Stimulated activated CD4-positive, alpha-beta T cell treated with anti-CD3 and anti-CD28 coated beads, Interleukin-2, amount 100 ng/mL, for 48 hours (primary cell): ENCODE data around the gene C1QTNF1.
"Not testable (repeated sequence)": the region's sequence is repeated elsewhere in the genome, so short reads cannot be mapped to it uniquely, and the experiment has no call there.

Source experiments
- DNase-seq, 2 donors: peaks; one replicate each; pipeline ENCODE4 v3.0.0-alpha.2; 2020

C1QTNF1 gene

DNA sequence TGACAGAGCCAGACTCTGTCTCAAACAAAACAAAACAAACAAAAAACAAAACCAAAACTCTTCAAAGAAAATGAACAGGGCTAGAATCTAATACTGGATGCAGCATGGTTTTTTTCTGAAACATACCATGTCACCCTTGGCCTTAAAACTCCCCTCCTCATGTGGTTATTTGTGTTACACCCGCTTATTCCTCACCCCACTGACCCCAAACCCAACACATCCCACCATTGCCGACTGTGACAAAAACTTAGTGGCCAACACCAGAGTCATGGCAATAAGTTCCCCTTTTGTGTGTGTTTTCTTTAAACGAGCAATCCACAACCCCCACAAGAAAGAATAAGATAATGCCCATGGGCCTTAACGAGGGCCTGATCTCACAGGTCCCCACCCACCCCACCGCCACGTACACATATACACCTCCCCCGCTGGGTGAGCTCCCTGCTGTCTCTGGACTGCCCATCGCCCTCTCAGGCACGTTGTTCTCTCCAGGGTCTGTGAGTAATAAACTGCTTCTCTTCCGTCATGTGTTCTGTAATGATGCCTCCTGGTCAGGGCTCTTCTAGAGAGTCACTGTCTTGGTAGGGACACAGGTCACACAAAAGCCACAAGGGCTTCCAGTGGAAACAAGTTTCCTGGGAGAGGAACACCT is 33.9 kb downstream of the C1QTNF1 start:
- DNase-seq: no peak

GRCh38 chr17:79062691-79063090 is 38.7 kb downstream of the C1QTNF1 start:
- DNase-seq: no peak

GRCh38 chr17:79064026-79064425 is 40.1 kb downstream of the C1QTNF1 start:
- DNase-seq: no peak

- peak; percentile 53 to 64 for DNase-seq
Observed at GRCh38 chr17:79065105-79065670, 41.2 kb downstream of the C1QTNF1 start.

- no peak for DNase-seq
Observed at GRCh38 chr17:79066963-79067362, 43.0 kb downstream of the C1QTNF1 start.

GRCh38 chr17:79070266-79070880 is 46.4 kb downstream of the C1QTNF1 start:
- DNase-seq: no peak

DNA sequence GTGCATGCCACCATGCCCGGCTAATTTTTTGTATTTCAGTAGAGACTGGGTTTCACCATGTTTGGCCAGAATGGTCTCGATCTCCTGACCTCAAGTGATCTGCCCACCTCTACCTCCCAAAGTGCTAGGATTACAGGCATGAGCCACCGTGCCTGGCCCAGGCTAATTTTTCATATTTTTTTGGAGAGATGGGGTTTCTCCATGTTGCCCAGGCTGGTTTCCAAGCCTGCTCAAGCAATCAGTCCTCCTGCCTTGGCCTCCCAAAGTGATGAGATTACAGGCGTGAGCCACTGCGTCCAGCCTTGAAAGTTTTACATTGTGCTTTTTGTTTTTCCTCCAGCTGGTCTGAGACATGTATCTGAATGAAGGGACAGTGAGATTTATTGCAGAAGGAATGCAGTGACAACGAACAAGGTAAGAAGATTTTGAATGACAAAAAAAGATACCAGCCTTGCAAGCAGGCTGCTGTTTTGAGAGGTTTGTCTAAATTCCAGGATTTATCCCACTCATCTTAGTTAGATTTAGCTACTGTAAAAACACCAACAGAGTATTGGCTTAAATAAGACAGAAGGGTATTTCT is 47.3 kb downstream of the C1QTNF1 start:
- DNase-seq: no peak

GRCh38 chr17:79072544-79072943 is 48.6 kb downstream of the C1QTNF1 start:
- no peak for DNase-seq

- no peak for DNase-seq
Observed at GRCh38 chr17:79073016-79073705, 49.2 kb downstream of the C1QTNF1 start.

DNA sequence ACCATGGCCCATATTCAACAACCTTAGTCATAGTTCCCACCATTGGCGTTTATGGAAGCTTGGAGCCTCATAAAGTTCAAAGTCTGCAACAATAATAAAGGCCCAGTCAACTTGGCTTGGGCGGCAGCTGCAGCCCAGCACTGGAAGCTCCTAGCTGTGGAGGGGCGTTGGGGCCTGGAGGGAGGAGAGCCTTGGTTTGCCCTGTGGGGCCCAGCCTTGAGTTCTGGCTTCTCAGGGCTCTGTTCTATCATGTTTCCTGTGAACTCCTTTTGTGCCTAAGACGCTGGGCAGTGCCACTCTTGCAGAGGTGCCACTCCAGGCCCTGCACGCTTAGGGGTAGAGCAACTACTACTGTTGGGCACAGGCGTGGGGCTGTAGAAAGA is 49.7 kb downstream of the C1QTNF1 start:
- no peak for DNase-seq

DNA sequence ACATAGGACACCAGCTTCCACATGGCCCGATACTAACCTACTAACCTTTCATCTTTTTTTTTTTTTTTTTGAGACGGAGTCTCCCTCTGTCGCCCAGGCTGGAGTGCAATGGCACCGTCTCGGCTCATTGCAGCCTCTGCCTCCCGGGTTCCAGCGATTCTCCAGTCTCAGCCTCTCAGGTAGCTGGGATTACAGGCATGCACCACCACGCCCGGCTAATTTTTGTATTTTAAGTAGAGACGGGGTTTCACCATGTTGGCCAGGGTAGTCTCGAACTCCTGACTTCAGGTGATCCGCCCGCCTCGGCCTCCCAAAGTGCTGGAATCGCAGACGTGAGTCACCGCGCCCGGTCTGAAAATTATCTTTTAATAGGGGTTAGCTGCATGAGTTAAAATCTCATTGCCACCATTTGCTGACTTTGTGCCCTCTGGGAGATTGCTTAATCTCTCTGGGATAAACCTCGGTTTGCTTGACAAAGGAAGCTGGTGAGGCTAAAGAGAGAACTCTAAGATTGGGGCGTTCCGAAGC is 50.2 kb downstream of the C1QTNF1 start:
- DNase-seq: not testable (repeated sequence)

DNA sequence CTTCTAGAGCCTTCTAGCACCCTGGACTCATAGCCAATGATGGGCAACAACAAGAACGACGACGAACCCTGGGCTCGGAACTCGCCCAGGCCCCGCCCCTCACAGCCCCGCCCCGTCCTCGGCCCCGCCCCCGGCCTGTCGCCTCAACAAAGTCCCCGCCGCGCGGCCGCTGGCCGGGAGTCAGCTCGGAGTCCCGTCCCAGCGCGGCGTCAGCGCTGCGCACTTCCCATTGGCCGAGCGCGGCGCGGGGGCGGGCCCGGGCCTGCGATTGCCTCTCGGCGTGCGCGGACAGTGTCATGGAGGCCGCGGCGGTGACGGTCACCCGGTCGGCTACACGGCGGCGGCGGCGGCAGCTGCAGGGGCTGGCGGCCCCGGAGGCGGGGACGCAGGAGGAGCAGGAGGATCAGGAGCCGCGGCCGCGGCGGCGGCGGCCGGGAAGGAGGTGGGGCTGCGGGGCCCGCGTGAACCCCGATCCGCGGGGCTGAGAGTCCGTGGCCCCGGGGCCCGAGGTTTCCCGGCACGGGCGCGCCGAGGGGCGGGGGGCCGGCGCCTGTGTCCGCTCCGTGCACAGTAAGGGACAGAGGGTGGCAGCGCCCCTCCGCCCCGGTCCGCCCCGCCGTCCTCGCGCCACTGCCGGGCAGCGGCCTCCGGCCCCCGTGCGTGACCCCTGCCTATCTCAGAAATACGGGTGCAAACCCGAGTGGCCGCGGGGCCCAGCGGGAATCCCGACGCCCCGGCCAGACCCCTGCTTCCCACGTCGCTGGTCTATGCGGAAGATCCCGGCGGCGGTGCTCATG is 50.9 kb downstream of the C1QTNF1 start, which contains the start of gene ENGASE:
Gene ENGASE, plus strand, starts transcription at position 176 of the 797 bp plus-strand sequence. Its CDS starts 121 bp downstream, at position 297.
- peak; percentile 89 to 92 for DNase-seq

- peak in 1 of 2 donors; percentile 14 for DNase-seq
Observed at GRCh38 chr17:79075446-79075750, 51.4 kb downstream of the C1QTNF1 start.

GRCh38 chr17:79075861-79076406 is 52.0 kb downstream of the C1QTNF1 start:
- DNase-seq: no peak

- no peak for DNase-seq
Observed at GRCh38 chr17:79077587-79077986, 53.6 kb downstream of the C1QTNF1 start.

DNA sequence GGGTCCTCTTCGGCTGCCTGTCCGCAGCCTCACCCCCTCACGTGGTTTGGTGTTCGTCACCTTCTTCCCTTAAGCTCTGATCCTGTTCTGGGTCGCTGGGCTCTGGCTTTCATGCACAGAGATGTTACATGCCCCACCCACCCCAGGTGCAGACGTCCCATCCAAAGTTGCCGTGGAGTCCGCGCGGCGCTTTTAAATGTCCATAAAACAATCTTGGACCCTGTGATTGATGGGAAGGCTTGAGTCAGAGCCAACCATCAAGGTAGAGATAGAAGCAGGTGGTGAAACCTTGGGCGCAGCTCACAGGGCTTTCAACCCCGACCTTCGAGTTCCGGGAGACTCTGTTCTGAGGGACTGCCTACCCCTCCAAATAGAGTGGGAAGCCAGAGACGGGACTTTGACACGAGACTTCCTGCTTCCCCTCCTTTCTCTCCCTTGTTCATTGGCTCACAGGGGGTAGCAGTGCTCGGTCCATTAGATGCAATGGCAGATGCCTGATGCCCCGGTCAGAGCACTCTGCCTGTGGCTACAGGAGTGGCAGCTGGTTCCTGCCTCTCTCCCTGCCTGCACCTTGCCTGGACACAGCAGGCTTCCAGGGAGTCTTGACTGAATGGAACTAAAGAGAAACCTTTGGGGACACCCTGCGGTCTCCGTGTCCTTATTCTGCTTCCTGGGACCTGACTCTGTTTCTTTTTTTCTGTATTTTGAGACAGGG is 54.7 kb downstream of the C1QTNF1 start:
- no peak for DNase-seq

GRCh38 chr17:79079421-79080200 is 55.6 kb downstream of the C1QTNF1 start:
- DNase-seq: no peak

DNA sequence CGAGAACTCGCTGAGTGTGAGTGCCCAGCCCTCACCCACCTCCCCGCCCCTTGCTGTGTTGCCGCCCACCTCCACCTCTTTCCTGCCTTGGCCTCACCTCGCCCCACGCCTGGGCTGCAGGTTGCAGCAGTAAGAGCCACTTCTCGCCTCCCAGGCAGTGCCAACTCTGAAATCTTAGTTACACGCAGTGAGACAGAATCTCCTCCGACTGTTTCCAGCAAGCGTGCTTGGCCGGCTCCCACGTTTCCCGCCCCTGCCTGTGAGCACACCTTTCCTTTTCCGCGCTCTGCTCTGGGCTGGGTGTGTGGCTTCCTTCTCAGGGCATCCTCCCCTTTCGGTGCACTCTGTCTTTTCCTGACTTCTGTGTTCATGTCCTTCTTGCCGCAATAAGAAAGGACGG is 56.4 kb downstream of the C1QTNF1 start:
- DNase-seq: no peak

- no peak for DNase-seq
Observed at GRCh38 chr17:79080761-79081290, 56.9 kb downstream of the C1QTNF1 start.

- DNase-seq: no peak
Observed at GRCh38 chr17:79081571-79082276, 57.8 kb downstream of the C1QTNF1 start.
